GM20000 (cell line): ENCODE results near the gene ORM1.
"Not testable (repeated sequence)": the region's sequence is repeated elsewhere in the genome, so short reads cannot be mapped to it uniquely, and the experiment has no call there.

Source experiments
- DNase-seq: peaks from one replicate; pipeline ENCODE4 v3.0.0; 2012; ENCODE audit warnings: low spot score
- CTCF ChIP-seq: IDR thresholded peaks from 2 replicates; pipeline ENCODE4 v1.5.1; 2012; ENCODE audit warnings: mild to moderate bottlenecking, control low read depth; ENCODE audit errors: extremely low read depth, missing control alignments

ORM1 gene

DNA sequence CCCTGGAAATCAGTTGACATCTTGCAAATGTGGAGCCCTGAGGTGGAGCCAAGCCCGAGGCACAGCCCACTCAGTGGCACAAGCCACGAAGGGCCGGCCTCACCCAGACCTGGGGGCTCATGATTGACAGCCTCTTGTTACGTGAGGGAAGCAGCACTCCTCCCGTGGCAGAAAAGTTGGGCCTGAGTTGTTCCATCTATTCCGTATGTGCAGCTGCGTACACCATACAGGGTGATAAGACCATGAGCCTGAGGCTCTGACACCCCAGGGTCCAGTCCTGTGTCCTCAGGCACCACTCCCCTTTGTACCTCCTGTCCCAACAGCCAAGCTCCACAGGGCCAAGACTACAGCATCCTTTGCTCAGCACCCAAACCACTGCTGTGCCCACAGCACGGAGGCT lies 4.9 kb downstream of the ORM1 start:
- DNase-seq, result no peak
- TF ChIP-seq CTCF, result no peak

- not testable (repeated sequence) for DNase-seq
Observed at GRCh38 chr9:114328357-114328820, 5.5 kb downstream of the ORM1 start.

GRCh38 chr9:114328937-114329624 lies 6.2 kb downstream of the ORM1 start:
- not testable (repeated sequence) for DNase-seq

DNA sequence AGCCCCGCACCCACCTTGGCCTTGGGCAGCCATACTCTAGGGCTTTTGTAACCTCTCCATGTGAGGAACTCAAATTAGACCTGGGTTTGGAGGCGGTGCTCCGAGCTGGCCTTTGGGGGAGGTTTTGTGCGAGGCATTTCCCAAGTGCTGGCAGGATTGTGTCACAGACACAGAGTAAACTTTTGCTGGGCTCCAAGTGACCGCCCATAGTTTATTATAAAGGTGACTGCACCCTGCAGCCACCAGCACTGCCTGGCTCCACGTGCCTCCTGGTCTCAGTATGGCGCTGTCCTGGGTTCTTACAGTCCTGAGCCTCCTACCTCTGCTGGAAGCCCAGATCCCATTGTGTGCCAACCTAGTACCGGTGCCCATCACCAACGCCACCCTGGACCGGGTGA lies 6.7 kb downstream of the ORM1 start, which contains the start of gene ORM2:
ORM2 (plus strand) TSS at position 245 of the 398 bp plus-strand sequence; CDS start at position 281, 36 bp downstream.
- not testable (repeated sequence) for DNase-seq

DNA sequence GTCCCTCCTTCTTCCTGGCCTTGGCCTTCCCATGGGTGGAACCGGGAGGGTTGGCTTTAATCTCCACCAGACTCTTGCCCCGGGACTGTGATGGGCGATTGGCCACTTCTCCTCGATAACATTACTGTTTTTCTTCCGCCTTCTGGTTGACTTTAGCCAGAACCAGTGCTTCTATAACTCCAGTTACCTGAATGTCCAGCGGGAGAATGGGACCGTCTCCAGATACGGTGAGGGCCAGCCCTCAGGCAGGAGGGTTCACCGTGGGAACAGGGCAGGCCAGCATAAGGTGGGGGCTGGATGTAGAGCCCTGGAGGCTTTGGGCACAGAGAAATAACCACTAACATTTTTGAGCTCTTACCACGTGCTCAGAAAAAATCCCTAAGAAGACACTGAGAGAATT lies 7.7 kb downstream of the ORM1 start:
- TF ChIP-seq CTCF, result no peak
- DNase-seq, result no peak

DNA sequence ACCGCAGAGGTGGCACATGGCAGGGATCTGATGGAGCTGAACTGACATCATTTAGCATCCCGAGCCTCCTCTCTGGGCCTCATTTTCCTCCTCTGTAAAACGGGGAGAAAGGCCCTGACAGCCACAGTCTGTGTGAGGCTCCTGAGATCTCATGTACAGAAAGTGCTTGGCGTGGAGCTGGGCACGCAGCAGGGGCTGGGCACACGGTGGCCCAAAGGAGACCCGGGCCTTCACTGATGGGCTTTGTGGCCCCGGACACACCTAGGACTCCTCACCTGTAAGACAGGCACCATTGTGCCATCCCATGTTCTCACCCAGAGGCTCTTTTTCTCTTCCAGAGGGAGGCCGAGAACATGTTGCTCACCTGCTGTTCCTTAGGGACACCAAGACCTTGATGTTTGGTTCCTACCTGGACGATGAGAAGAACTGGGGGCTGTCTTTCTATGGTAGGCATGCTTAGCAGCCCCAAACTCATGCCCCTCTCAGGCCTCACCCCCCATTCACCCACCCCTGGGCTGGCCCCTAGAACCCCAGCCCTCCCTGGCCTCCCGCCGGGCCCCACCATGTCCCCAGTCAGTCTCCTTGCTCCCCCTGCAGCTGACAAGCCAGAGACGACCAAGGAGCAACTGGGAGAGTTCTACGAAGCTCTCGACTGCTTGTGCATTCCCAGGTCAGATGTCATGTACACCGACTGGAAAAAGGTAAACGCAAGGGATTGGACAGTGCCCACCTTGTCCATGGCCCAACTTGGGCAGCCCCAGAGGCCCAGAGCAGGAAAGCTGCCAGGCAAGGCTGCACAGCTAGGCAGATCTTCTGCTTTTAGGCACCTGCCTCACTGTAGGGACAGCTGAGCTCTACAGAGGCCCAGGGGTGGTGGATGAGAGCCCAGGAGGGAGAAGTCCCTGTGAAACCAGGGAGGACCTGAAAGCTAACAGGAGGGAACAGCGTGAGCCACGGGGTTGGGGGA lies 8.6 kb downstream of the ORM1 start:
- not testable (repeated sequence) for DNase-seq

DNA sequence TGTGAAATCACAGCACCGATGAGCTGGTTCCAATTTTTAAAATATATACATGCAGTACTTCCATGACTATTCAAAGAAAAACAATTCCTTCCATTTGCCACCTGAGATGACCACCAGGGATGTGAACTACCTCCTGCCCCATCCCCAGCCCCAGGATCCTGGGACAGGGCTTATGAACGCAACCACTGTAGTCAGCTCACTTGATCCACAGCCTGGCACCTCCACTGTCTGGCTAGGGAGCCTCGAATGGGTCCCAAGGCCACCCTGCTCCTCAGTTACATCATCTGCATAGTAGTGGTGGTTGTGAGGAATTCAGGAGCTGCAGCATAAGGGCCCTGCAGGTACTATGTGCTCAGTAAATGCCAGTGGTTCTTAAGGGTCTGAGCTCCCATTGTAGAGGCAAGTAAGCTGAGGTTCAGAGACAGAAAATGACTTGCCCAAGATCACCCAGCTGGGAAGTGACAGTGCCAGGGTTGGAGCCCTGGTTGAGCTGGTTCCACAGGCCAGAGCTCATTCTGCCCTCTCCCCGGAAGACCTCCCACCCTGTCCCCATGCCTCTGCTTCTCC lies 9.7 kb downstream of the ORM1 start:
- not testable (repeated sequence) for DNase-seq

GRCh38 chr9:114333718-114334117 lies 10.8 kb downstream of the ORM1 start:
- not testable (repeated sequence) for DNase-seq

DNA sequence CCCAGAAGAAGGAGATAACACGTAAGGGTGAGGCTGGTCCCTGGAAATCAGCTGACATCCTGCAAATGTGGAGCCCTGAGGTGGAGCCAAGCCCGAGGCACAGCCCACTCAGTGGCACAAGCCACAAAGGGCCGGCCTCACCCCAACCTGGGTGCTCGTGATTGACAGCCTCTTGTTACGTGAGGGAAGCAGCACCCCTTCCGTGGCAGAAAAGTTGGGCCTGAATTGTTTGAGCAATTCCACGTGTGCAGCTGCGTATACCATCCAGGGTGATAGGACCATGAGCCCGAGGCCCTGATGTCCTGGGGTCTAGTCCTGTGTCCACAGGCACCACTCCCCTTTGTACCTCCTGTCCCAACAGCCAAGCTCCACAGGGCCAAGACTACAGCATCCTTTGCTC lies 11.6 kb downstream of the ORM1 start:
- no peak for TF ChIP-seq CTCF

DNA sequence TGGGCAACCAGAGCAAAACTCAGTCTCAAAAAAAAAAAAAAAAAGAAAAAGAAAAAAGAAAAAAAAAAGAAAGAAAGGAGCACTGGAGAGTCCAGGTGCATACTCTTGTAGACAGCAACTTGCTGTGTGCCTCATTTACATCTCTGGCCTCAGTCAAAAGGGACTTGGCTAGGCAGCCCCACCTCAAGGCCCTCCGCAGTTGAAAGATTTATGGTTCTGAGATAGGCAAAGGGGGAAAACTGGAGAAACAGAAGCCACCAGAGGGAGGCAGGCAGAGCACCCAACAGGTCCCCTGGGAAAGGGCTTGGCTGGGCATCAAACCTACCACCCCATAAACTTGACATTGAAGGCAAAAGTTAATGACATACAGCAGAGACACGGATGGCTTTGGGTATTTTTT lies 12.8 kb downstream of the ORM1 start:
- no peak for DNase-seq
- no peak for TF ChIP-seq CTCF

More for the DNA sequence above, 11.6 kb downstream of the ORM1 start:
- no peak for DNase-seq
